ENCODE results near the gene PPP6R3. TPM values are rescaled to one million over a fixed set of nuclear protein-coding genes. Genes with fewer than 3 reads are reported as not detected.
"Not testable (repeated sequence)": the region's sequence is repeated elsewhere in the genome, so short reads cannot be mapped to it uniquely, and the experiment has no call there.

Gene PPP6R3
- total and polyA plus RNA-seq, 11 donors = 23.2 to 93.8 (median 81.2) TPM

GRCh38 chr11:68471360-68472340, 11.1 kb downstream of the PPP6R3 start:
- Histone ChIP-seq H3K9me3 (no peaks in the 10 kb centered on the region), H3K27ac (peak overlapping the region in 1 of 12 donors; percentile 68), H3K4me3 (no peak overlapping the region), H3K36me3 (peaks cover 0 to 4% (median 0%) of the 10 kb centered on the region in 9 donors), H3K27me3 (no peaks in the 10 kb centered on the region), H3K4me1 (peaks cover 6 to 83% (median 73%) of the 10 kb centered on the region in 12 donors)
- WGBS, 4 donors = 68 to 71% (median 70%) methylated on average over 17 of the region's 17 CpGs
- peak in 3 of 4 donors; percentile 16 to 42 (median 31) for ATAC-seq
- intact Hi-C loops (cut with DNase I) = loop anchor here in 2 of 10 donors (5.0 to 10.0 kb wide), 2 partner anchors 36 to 103 kb away; no protein-coding TSS in a partner anchor
- DNase-seq = no peak
- TF ChIP-seq CTCF (IDR thresholded peaks at IDR 0.05) = no peak
- no peak for TF ChIP-seq POLR2A (IDR thresholded peaks at IDR 0.05)

GRCh38 chr11:68472778-68473177, 12.2 kb downstream of the PPP6R3 start:
- Histone ChIP-seq H3K4me3 (no peak overlapping the region), H3K27me3 (no peaks in the 10 kb centered on the region), H3K36me3 (peaks cover 0 to 4% (median 0%) of the 10 kb centered on the region in 9 donors), H3K4me1 (peaks cover 6 to 75% (median 67%) of the 10 kb centered on the region in 12 donors), H3K27ac (no peak overlapping the region), H3K9me3 (no peaks in the 10 kb centered on the region)
- intact Hi-C loops (cut with DNase I) = loop anchor here in 2 of 10 donors (5.0 to 10.0 kb wide), 2 partner anchors 35 to 102 kb away; no protein-coding TSS in a partner anchor
- ATAC-seq = no peak
- 91 to 97% (median 94%) methylated on average over 2 of the region's 2 CpGs for WGBS, 4 donors
- TF ChIP-seq CTCF (IDR thresholded peaks at IDR 0.05) (no peak), POLR2A (IDR thresholded peaks at IDR 0.05) (no peak)
- no peak for DNase-seq

- DNase-seq (no peak), ATAC-seq (no peak)
- no peaks in the 10 kb centered on the region for H3K9me3 ChIP-seq
- H3K36me3 ChIP-seq = peaks cover 0 to under 1% (median 0%) of the 10 kb centered on the region in 9 donors
- 70 to 83% (median 76%) methylated on average over 1 of the region's 1 CpG for WGBS, 4 donors
- H3K27me3 ChIP-seq = no peaks in the 10 kb centered on the region
- no peak overlapping the region for H3K27ac ChIP-seq
- no peak overlapping the region for H3K4me3 ChIP-seq
- peaks cover 6 to 68% (median 58%) of the 10 kb centered on the region in 12 donors for H3K4me1 ChIP-seq
- intact Hi-C loops (cut with DNase I) = loop anchor here in 2 of 10 donors (5.0 to 10.0 kb wide), 2 partner anchors 34 to 101 kb away; no protein-coding TSS in a partner anchor
- no peak for TF ChIP-seq POLR2A (IDR thresholded peaks at IDR 0.05)
- no peak for TF ChIP-seq CTCF (IDR thresholded peaks at IDR 0.05)
Observed at GRCh38 chr11:68473693-68474092, 13.1 kb downstream of the PPP6R3 start.

GRCh38 chr11:68475626-68476025, 15.1 kb downstream of the PPP6R3 start:
- not testable (repeated sequence) for ATAC-seq, H3K27me3 ChIP-seq, H3K36me3 ChIP-seq, H3K9me3 ChIP-seq, H3K4me3 ChIP-seq, DNase-seq, H3K27ac ChIP-seq
- 93 to 96% (median 95%) methylated on average over 13 to 34 of the region's 34 CpGs for WGBS, 4 donors
- peaks cover 8 to 67% (median 53%) of the 10 kb centered on the region in 12 donors for H3K4me1 ChIP-seq
- intact Hi-C loops (cut with DNase I) = loop anchor here in 1 of 10 donors (10.0 kb wide), 1 partner anchor 99 kb away; no protein-coding TSS in a partner anchor

All from heart left ventricle (tissue), 16 donors.